Stimulated activated CD8-positive, alpha-beta memory T cell treated with anti-CD3 and anti-CD28 coated beads, Interleukin-2, amount 100 ng/mL, for 1 hour (primary cell): ENCODE results near the gene IL2RA.
"Not testable (repeated sequence)": the region's sequence is repeated elsewhere in the genome, so short reads cannot be mapped to it uniquely, and the experiment has no call there.

ENCODE experiments used
- DNase-seq, 2 donors: peaks; one replicate each; pipeline ENCODE4 v3.0.0-alpha.2; 2020; ENCODE audit warnings: low read depth in 2 of 2

The IL2RA gene

DNA sequence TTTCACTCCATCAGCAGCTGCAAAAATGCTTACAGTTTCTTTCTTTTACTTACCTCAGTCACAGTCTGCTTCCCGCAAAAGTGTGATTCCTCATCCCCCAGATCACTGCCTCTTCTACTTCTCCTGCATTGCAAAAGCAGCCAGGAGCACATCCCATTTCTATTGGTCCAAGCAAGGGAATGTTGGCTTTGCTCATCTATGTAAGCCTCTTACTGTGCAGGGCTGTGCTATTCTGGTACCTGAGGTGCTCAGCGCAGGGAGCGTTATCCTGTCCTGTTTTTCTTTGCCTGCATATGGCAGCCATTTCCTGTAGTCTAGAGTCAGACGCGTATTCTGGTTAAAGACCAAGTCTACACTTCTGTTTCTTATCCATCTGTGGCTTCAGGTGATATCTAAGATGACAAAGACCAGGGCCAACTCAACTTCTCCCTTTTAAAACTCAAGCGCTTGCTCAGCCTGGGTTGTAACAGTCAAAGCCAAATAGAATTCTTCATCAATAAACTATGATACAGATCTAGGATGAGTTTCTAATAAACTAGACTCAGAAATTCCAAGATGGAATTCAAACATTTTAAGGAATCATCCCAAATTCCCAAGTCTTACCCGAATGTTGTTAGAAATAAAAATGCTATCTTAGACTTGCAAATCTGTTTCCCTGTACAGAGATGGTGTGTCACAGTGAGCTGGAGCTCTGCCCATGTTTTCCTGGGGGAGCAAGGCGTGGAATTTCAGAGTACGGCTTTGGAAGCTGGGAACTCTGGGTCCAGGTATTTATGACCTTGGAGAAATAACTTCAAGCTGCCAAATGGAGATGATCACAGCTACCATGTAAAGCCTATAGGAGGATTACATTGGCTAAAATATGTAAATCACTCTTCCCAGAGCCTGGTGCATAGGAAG is 20.6 kb upstream of the IL2RA start:
- DNase-seq = no peak

DNA sequence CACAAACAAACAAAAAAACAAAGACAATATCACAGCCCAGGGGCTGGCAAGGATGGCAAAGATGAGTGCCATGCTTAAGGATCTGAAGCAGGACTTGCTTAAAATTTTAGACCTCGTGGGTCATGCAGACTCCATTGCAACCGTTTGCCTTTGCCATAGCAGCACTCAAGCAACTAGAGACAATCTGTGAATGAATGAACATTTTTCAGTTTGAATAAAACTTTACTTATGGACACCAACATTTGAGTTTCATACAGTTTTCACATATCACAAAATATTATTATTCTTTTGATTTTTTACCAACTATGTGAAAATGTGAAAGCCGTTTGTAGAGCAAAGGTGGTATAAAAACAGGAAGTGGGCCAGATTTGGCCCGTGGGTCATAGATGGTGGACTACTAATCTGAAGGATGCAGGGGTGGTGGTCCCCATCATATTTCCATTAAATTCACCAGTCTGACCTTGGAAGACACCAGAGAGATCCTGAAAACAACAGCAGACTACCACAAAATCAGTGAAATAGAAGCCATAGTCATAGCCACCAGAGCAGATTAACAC is 18.3 kb upstream of the IL2RA start:
- DNase-seq = no peak

DNA sequence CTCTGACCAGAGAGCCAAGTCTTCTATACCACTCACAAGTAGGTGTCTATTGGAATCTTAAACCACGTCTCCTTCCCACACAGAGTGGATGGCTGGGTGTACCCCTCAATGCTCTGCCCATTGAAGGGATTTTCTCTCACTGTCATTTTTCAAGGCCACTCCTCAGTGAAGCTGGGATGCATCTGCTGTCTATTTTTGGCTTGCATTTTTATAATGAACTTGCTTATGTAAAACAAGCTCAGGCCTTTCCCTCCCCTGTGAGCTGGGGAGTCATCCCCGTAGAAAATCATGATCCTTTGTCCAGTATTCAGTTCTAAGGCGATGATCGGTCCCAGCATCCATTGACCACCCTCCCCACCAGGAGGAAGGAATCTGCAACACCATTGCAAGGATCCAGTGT is 16.9 kb upstream of the IL2RA start:
- no peak for DNase-seq

DNA sequence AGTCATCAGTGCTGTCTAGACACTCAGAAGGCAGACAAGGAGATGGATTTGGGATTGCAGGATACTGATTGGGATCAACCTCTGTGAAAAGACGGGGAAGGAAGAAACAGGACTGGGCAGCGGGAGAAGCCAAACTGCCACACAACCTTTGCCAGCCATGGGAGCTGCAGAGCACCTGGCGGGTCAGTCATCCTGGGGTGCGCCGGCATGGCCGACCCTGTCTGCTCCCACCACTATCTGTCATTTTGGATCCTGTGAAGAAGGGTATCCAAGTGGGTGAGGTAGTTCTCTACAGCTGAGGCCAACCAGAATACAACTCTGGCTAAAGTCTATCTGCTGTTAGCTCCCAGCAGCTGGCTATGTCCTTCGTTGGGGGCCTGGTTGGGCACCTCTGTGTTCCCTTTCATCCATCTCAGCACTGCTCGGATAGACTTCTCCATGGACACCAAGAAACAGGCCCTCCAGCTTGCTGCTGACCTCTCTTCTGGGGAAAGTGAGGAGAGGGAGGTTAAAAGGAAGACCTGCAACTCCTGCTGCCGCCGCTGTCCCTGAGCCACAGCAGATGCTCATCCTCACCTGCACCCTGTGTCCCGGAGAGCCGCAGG is 15.0 kb upstream of the IL2RA start:
- no peak for DNase-seq

DNA sequence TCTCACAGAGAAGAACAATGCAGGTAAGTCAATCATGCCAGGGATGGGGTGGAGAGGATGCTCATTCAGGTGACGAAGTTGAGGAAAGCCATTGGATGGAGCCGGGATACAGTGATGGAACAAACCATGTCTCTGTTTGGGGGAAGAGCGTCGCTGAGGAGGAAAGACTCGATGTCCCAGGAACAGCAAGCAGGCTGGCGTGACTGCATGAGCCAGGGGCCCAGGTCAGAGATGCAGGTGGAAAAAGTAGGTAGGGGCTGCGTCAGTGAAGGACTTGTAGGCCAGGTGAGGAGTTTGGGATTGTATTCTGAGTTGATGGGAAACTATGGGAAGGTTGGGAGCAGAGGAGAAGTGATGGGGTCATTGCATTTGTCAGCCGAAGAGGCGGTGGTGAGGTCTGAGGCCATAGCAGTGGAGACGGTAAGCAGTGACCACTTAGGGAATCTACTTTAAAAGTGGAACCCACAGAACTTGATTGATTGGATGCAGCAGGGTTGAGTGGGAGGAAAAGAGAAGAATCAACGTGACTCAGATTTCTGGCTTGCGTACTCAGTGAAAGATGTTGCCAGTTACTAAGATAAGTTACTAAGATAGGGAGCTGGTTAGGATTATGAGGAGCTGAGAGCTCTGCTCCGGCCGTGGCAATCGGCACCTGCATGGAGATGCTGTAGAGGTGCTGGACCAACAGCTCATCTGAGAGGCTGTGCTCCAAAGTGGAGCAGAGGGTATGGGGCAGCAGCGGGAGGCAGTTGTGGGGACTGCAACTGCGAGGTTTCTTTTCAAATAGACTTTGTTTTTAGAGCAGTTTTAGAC is 12.5 kb upstream of the IL2RA start:
- DNase-seq = no peak

DNA sequence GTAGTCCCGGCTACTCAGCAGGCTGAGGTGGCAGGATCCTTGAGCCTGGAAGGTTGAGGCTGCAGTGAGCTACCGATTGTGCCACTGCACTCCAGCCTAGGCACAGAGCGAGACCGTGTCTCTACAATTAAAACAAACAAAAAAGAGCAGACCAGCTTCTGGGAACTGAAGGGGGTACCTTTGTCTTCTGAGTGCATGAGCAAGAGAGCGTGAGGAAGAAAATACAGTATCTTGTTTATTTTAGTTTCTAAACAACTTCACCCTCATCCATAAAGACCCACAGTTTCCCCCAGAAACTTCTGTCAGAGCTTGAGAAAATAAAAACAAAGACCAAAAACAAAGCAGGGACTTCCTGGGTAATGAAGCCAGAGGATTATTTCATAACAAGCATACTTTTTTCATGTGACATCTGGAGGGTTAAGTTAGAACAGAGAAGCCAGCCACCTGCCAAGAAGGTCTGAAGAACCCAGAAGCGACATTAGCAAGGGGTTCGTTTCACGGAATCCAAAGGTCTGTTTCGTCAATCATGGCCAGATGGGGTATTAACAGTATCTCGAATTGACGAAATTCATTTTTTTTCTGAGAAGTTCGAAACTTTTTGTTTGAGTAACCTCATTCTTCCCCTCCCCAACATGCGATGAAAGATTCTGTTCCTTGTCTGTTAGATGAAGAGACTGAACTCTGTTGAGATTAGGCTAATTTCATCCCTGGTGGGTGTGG is 10.2 kb upstream of the IL2RA start:
- DNase-seq = no peak

DNA sequence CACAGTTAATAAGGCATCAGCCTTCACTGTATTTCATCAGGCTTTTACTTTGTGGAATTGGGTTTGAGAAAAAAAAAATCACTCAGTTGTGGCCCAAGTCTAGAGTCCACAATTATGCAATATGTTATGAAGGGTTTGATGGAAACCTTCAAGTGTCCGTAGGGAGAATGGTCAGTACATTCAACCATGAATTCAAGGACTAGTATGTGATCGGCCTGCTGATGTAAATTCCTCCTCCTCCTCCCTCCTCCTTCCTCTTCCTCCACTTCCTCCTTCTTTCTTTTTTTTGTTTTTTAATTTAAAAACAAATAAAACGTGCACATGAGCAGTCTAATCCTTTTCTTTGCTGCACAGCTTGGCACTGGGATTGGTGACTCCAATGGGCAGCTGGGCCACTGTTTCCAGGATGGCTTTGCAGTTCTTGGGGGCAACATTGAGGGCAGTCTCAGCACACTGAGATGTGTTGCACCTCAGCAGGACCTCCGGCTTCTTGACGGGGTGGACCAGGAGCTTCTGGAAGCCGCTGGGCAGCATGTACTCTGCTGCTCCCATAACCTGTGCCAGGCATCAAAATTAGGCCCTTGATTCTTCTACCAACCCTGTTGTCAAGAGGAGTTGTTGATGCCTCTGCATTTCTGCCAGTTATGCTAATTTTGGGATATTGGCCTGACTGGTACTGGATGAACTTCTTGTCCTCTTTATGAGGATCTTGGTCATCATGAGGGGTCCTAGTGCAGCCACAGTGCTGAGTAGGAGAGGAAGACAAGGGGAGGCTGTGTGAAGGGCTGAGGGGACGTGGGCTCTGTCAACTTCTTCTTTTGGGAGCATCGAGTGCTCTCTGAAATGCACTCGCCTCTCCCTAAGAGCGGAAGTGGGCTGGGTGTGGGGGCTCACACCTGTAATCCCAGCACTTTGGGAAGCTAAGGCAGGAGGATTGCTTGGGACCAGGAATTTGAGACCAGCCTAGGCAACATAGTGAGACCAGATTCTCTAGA is 9.3 kb upstream of the IL2RA start:
- DNase-seq = no peak

DNA sequence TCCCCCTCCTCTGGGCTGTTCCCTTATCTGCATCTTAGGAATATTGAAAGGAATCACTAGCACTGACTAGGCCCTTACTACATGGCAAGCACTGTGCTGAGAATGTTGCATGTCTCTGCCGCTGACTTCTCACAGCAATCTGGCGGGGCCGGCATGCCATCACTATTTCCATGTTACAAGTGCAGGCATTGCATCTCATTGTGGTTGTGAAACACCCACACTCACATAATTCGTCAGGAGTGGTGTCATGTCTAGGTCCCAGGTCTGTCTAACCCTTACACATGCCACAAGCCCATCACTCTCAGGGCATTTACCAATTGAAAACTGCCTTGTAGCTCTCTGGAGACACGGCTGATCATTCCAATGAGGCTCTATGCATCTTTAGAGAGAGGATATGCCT is 8.5 kb upstream of the IL2RA start:
- DNase-seq = no peak

DNA sequence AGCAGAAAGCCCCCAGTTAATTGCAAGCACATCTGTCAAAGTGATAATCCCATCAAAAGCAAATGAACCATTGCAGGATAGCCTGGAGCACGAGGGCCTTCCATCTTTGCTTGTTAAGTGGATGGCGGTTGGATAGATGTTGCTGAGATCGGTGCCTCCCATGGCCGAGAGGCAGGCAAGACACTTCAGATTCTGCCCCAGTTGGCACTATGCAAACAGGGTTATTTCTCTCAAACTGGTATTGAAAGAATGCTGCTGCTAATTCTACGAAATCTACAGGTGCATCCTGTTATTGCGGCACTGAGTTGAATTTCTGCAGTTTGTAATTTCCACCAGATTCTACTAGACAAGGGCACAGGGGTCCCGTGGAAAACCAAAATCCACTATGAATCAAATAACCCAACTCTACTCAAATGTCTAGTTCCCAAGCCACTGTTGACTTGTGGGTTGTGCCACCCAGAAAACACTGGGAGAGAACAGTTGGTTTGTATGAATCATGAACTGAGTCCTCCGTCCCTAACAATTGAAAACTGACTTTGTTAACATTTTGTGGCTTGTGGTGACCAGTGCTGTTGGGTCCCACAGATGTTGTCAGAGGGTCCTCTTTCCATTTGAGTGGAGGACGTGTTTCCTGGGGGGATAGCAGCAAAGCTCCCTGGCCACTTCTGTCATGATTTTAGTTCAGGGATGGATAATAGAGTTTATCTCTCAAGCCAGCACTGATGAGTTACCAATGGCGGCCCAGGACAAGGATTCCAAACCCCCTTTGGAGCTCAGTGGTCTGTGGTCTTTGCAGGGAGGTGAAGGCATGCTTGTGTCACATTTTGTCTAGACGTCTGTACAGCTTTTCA is 7.1 kb upstream of the IL2RA start:
- DNase-seq = no peak

DNA sequence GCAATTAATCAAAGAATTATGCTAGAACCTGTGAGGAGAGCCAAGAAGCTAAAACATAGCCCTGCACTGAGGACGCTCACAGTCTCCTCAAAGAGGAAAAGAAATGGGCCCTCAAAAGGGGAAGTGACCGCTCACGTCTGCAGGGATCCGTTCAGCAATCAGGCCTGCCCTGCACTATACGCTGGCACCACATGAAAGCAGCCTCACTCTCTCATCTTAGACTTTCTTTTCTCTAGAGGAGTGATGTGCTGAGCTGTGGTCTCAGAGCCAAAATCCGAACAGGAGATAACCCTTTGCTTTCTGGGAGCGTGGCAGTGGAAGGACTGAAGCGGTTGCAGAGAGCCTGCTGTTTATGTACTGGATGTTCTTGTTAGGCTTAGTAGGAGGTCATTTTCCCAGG is 6.3 kb upstream of the IL2RA start:
- no peak for DNase-seq

DNA sequence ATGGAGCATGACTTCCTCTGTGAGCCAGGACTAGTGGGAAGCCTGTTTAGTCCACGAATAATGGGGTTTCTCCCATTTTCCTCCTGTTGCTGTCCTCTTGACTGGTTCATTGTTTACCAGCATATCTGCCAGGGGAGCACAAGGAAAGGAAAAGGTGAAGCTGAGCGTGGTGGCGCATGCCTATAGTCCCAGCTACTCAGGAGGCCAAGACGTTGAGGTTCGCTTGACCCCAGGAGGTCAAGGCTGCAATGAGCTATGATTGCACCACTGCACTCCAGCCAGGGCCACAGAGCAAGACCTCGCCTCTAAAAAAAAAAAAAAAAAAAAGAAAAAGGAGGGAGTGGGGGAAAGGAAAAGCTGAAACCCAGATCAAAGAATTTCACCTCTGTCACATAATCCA is 5.8 kb upstream of the IL2RA start:
- DNase-seq = no peak

DNA sequence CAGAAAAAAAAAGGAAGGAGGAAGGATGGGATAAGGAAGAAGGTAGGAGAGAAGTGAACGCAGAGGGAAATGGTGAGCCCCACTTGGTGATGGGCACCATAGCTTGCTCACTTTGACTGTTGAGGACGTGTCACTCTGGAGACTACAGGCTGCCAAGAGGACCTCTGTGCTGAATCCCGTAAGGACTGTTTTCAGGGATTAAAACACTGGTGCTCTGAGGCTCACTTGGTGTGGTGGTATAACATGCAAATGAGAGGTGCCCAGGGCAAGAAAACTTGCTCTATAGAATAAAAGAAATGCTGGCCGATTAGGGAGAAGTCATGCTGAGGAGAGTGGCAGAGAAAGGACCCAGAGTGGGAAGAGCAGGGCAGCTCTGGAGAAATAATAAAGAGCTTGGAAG is 5.3 kb upstream of the IL2RA start:
- DNase-seq = no peak

DNA sequence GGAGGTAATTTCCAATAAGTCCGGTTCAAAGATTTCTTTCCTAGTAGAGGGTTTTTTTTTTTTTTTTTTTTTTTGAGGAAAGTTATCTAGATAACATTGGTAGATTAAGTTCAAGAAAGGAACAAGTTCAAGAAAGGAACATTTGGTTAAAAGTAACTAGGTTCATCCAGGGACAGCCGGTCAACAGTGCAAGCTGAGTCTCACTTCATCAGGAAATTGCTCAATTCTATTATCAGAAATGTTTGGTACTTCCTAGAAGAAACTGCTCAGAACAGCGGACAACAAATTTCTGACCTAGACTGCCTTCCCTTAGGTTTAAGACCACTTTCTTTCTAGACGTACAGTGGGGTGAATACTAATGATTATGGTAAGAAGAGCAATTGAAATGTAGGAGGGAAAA is 3.7 kb upstream of the IL2RA start:
- no peak for DNase-seq

DNA sequence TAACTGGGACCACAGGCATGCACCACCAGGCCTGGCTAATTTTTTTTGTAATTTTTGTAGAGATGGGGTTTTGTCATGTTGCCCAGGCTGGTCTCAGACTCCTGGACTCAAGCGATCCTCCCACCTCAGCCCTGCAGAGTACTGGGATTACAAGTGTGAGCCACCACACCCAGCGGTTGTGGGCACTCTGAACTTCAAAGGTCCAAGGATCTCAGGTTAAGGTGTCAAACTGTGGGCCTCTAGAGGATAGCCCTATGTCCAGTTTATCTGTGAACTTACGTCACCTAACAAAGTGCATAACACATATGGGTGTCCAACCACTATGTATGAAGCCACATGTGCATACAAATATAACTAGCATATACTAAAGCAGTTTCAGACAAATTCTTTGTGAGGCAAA is 3.2 kb upstream of the IL2RA start:
- no peak for DNase-seq

DNA sequence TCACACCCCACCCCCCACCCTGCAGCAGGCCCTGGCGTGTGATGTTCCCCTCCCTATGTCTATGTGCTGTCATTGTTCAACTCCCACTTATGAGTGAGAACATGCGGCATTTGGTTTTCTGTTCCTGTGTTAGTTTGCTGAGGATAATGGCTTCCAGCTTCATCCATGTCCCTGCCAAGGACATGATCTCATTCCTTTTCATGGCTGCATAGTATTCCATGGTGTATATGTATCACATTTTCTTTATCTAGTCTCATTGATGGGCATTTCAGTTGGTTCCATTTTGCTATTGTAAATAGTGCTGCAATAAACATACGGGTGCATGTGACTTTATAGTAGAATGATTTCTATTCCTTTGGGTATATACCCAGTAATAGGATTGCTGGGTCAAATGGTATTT is 2.6 kb upstream of the IL2RA start:
- not testable (repeated sequence) for DNase-seq

DNA sequence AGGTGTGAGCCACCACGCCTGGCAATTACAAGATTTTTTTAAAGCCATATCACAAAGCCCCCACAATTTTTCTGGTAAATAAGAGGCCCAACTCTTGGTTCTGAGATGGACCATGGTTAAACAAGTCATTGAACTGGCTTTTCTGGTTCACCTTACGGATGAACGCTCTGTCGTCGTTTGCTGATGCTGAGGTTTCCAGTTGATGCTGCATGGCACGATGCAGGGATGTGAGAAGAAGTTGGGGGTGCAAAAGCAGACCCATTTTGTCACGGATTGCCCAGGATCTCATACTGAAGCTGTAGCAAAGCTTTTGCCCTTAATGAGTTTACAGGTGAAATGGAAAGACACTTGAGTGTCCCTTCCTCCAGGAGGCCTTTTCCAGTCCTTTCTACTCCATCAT is 2.0 kb upstream of the IL2RA start:
- no peak for DNase-seq

DNA sequence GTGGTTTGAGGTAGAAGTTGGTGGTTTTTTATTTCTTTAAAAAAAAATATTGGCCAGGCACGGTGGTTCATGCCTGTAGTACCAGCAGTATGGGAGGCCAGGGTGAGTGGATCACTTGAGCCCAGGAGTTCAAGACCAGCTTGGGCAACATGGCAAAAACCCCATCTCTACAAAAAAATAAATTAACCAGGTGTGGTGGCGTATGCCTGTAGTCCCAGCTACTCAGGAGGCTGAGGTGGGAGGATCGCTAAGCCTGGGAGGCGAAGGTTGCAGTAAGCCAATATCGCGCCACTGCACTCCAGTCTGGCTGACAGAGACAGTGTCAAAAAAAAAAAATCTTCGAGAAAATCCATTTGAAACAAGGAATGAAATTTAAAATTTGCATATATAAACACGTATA is 1.1 kb downstream of the IL2RA start:
- no peak for DNase-seq

DNA sequence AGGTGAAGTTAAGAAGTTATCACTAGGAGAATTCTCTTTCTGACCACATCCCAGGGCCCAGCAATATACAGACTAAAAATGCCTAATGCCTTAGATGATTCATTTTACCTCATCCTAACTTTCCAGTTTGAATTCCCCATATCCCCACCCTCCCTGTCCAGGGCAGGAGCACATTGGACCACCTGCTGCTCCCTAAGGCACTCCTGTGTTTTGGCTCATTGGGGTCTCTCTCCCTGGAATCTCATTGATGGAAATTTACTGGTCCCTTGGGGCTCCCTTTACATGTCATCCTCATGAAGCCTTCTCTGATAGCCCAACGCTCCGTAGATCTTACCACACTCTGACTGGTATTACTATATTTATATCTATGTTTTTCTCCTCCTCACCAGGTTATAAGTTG is 2.7 kb downstream of the IL2RA start:
- DNase-seq = no peak

DNA sequence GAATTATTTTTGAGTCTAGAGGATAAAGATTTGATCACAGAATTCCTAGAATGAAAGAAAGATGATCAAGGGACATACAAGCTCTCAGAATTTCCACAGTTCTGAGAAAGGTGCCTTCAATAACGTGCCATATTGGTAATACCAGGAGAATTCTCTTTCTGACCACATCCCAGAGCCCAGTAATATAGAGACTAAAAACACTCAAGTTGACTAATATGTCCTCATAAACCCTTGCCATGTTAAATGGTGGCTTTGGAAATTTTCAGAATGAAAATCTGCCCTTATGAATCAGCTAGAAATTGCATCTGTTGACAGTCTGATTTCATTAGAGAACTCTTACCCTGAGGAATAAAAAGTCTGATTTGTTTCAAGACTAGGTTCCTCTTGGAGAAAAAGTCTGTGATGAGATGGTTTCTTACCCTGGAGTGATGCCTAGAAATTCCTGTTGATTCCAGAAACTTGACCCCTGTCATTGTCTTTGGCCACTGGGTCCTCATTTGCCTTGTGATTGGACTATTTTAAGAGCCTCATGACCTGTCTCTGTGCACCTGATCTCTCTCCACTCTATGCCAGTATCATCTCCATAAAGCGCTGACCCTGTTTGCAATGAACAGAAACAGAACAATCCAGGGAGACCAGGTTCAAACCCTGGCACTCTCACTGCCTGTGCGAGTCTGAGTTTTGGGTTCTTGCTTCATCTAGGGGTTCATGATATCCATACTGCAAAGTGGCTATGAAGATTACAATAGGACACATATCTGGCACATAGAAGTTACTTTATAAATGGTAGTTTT is 3.3 kb downstream of the IL2RA start:
- DNase-seq = no peak
